VCaP (cell line): ENCODE results near the gene RARG.

Experiments used
- H3K27ac ChIP-seq: fragments of 450-650 bp; 2 replicates; pipeline ENCODE4 v1.5.1; 2017
- CTCF ChIP-seq: fragments of 450-650 bp; conservative IDR thresholded peaks from 2 replicates; pipeline ENCODE4 v1.5.1; 2017; ENCODE audit warnings: mild to moderate bottlenecking, moderate library complexity

RARG gene

GRCh38 chr12:53232646-53233461, 845 bp upstream of the RARG start:
- peak overlapping the region; percentile 73 for H3K27ac ChIP-seq
- TF ChIP-seq CTCF: no peak

- H3K27ac ChIP-seq: peak overlapping the region; percentile 73; the same call in 1 of the 2 replicates
- no peak for TF ChIP-seq CTCF
These were observed 413 bp downstream of the RARG start for GRCh38 chr12:53231671-53231920.

- no peak for TF ChIP-seq CTCF
- no peak overlapping the region for H3K27ac ChIP-seq
These were observed 1.7 kb downstream of the RARG start for GRCh38 chr12:53230108-53230845.

GRCh38 chr12:53229454-53229853, 2.6 kb downstream of the RARG start:
- no peak overlapping the region for H3K27ac ChIP-seq
- TF ChIP-seq CTCF: no peak

- no peak for TF ChIP-seq CTCF
- no peak overlapping the region for H3K27ac ChIP-seq
These were observed 4.2 kb downstream of the RARG start for GRCh38 chr12:53227836-53228235.

GRCh38 chr12:53227341-53227740, 4.7 kb downstream of the RARG start:
- TF ChIP-seq CTCF: no peak
- H3K27ac ChIP-seq: no peak overlapping the region

GRCh38 chr12:53226815-53227214, 5.2 kb downstream of the RARG start:
- no peak for TF ChIP-seq CTCF
- H3K27ac ChIP-seq: no peak overlapping the region
